Liver (tissue), 4 donors: ENCODE data around the gene ATP6V1E1. TPM values are rescaled to one million over a fixed set of nuclear protein-coding genes. Genes with fewer than 3 reads are reported as not detected.

Experiments
- polyA plus RNA-seq, 2 donors: library from polyadenylated mRNA; stranded (reverse) in 1 of 2; unstranded in 1 of 2; fragments of 200-250 nt in 1 of 2; fragments of >200 nt in 1 of 2; fragmentation: Nextera tagmentation in 1 of 2; extraction: Ambion mirVana in 1 of 2; gene quantifications; one replicate each; pipeline versions ENCODE4 v1.2.1 to v1.2.3, GENCODE V29; 2013 to 2015
- total RNA-seq, 2 donors: library from RNA; depleted of rRNA; stranded (reverse); fragments of >200 nt; gene quantifications; one replicate each; pipeline ENCODE4 v1.2.3, GENCODE V29; 2014
- donor health status: healthy.
- donor health status: healthy.
- donor health status: healthy.

The ATP6V1E1 gene
- total and polyA plus RNA-seq, 4 donors: 44.6 to 53.1 (median 49.1) TPM

Other genes starting within 250 kb of the ATP6V1E1 start
- 10 to 100 TPM; 18.8 to 67.7 TPM for gene SLC25A18, start 65.3 kb downstream of the ATP6V1E1 start, total RNA-seq
- 10 to 100 TPM; 72.0 to 84.7 TPM for gene SLC25A18, start 65.3 kb downstream of the ATP6V1E1 start, polyA plus RNA-seq
- gene BCL2L13, start 10.0 kb upstream of the ATP6V1E1 start, total RNA-seq: 10 to 100 TPM; 25.6 to 31.8 TPM
- 10 to 100 TPM; 22.3 to 23.4 TPM for gene BCL2L13, start 10.0 kb upstream of the ATP6V1E1 start, polyA plus RNA-seq
- 10 to 100 TPM; 28.7 to 44.5 TPM for gene BID, start 145.7 kb upstream of the ATP6V1E1 start, total RNA-seq
- 10 to 100 TPM; 60.7 to 66.9 TPM for gene BID, start 145.7 kb upstream of the ATP6V1E1 start, polyA plus RNA-seq